ENCODE data around the gene TK2.

GRCh38 chr16:66509576-66509975 lies 40.3 kb downstream of the TK2 start:
- TF ChIP-seq, protein P1, sequence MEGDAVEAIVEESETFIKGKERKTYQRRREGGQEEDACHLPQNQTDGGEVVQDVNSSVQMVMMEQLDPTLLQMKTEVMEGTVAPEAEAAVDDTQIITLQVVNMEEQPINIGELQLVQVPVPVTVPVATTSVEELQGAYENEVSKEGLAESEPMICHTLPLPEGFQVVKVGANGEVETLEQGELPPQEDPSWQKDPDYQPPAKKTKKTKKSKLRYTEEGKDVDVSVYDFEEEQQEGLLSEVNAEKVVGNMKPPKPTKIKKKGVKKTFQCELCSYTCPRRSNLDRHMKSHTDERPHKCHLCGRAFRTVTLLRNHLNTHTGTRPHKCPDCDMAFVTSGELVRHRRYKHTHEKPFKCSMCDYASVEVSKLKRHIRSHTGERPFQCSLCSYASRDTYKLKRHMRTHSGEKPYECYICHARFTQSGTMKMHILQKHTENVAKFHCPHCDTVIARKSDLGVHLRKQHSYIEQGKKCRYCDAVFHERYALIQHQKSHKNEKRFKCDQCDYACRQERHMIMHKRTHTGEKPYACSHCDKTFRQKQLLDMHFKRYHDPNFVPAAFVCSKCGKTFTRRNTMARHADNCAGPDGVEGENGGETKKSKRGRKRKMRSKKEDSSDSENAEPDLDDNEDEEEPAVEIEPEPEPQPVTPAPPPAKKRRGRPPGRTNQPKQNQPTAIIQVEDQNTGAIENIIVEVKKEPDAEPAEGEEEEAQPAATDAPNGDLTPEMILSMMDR (conservative IDR thresholded peaks at IDR 0.05; ENCODE audit: low read length) = no peak
- no peak for TF ChIP-seq EZH2phosphoT487 (IDR thresholded peaks at IDR 0.05; ENCODE audit: borderline replicate concordance)

Data from Loucy (cell line).